Skin epidermis (tissue), 12 donors: ENCODE results near the gene MBD3L5.
"Not testable (repeated sequence)": the region's sequence is repeated elsewhere in the genome, so short reads cannot be mapped to it uniquely, and the experiment has no call there.

Experiments used
- H3K27ac ChIP-seq, 21 experiments: fragments of 200-600 bp; sonication (generic) in 11 of 21; one replicate each; pipeline ENCODE4 v1.5.0; 2020; ENCODE audit warnings: mild to moderate bottlenecking in 3 of 21, inconsistent platforms in 2 of 21, moderate library complexity in 2 of 21
- H3K4me3 ChIP-seq, 7 experiments: fragments of 200-600 bp; sonication (generic) in 2 of 7; one replicate each; pipeline ENCODE4 v1.5.0; 2020; ENCODE audit warnings: inconsistent platforms in 2 of 7, mild to moderate bottlenecking in 2 of 7, moderate library complexity in 1 of 7

Gene MBD3L5

DNA sequence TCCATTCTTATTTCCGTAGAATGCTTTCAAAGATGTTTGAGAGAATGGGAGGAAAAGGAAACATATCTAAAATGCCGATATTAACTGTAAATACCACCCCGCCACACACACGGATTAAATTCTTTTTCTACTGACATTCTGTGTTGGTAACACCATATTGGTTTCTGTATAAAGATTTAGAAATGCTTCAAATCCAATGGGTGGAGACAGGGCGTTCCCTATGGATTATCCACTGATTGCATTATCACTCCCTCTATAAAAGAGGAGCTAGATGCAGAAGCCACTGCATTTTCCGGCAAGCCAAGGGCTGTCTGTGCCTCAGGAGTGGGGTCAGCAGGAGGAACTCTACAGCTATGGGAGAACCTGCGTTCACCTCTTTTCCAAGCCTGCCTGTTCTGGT, 18.6 kb downstream of the MBD3L5 start, which contains the start of gene MBD3L2:
Gene MBD3L2 (plus strand): TSS at position 301 of the 400 bp plus-strand sequence. CDS start 53 bp downstream, at position 354.
- H3K27ac ChIP-seq, H3K4me3 ChIP-seq: not testable (repeated sequence)

DNA sequence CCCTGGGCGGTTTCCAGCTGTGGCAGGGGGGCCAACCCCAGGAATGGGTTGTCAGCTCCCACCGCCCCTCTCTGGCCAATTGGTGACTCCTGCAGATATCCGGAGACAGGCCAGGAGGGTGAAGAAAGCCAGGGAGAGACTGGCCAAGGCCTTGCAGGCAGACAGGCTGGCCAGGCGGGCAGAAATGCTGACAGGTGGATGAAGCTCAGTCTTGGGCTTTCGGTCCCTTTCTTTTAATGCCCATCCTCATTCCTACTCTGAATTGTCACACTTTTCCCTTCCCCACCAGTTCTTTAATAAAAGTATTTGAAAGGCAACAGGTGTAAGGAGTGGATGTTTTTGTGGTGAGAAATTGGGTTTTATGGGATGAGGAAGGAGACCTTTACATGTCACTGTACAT, 21.0 kb downstream of the MBD3L5 start:
- H3K27ac ChIP-seq, H3K4me3 ChIP-seq: not testable (repeated sequence)

DNA sequence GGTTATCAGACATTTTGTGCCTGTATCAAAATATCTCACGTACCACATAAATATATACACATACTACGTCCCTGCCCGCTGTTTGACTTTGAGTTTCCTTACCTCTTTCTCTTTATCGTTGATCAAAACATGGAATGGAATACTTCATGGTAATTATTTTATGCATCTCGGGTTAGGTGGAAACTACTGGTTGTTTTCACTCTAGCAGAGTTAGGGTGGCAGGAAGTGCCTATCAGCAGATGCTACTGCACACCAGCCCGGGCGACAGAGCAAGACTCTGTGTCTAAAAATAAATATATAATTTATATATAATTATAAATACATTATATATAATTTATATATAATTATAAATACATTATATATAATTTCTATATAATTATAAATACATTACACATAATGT, 22.5 kb downstream of the MBD3L5 start:
- H3K27ac ChIP-seq, H3K4me3 ChIP-seq: not testable (repeated sequence)

DNA sequence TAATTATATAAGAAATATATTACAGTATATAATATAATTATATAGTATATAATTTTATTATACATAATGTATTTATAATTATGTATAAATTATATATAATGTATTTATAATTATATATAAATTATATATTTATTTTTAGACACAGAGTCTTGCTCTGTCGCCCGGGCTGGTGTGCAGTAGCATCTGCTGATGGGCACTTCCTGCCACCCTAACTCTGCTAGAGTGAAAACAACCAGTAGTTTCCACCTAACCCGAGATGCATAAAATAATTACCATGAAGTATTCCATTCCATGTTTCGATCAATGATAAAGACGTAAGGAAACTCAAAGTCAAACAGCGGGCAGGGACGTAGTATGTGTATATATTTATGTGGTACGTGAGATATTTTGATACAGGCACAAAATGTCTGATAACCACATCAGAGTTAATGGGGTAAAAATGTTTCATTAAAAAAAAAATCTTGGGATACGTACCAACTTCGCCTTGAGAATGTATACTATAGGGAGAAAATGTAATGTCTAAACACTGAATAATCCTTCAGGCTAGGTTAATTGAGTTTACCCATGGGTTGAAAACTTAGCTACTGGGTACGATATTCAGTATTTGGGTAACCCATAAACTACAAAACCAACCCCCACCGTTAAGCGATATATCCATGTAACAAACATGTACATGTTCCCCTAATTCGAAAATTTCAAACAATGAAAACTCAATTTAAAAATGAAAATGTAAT, 24.4 kb downstream of the MBD3L5 start:
- not testable (repeated sequence) for H3K27ac ChIP-seq

DNA sequence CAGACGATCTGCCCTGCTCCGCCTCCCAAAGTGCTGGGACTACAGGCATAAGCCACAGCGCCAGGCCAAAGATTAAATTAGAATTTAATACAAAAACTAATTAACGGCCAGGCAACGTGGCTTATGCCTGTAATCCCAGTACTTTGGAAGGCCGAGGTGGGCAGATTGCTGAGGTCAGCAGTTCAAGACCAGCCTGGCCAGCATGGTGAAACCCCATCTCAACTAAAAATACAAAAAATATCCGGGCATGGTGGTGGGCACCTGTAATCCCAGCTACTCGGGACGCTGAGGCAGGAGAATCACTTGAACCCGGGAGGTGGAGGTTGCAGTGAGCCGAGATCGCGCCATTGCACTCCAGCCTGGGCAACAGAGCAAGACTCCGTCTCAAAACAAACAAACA, 25.3 kb downstream of the MBD3L5 start:
- not testable (repeated sequence) for H3K4me3 ChIP-seq, H3K27ac ChIP-seq

More for the DNA sequence above, 24.4 kb downstream of the MBD3L5 start:
- H3K4me3 ChIP-seq, result not testable (repeated sequence)

DNA sequence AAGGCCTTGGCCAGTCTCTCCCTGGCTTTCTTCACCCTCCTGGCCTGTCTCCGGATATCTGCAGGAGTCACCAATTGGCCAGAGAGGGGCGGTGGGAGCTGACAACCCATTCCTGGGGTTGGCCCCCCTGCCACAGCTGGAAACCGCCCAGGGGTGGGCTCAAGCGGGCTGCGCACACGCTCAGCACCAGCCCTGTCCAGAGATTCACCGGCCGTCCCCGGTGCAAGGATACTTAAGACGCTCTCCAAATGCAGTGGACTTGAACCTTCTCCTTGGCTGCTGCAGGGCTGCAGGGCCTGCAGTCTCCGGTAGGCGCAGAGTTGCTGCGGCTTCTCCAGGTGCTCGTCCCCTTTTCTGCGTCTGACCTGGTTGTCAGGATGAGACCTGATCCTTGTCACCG, 26.0 kb downstream of the MBD3L5 start:
- H3K4me3 ChIP-seq, H3K27ac ChIP-seq: not testable (repeated sequence)

DNA sequence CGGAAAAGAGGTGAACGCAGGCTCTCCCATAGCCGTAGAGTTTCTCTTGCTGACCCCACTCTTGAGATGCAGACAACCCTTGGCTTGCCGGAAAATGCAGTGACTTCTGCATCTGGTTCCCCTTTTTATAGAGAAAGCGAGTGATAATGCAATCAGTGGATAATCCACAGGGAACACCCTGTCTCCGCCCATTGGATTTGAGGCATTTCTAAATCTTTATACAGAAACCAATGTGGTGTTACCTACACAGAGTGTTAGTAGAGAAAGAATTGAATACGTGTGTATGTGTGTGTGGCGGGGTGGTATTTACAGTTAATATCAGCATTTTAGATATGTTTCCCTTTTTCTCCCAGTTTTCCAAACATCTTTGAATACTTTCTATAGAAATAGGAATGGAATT, 28.2 kb downstream of the MBD3L5 start, which contains the start of gene MBD3L3:
Gene MBD3L3 (minus strand): TSS at position 101 of the 400 bp plus-strand sequence. CDS start 71 bp downstream, at position 30.
- H3K27ac ChIP-seq, H3K4me3 ChIP-seq: not testable (repeated sequence)

DNA sequence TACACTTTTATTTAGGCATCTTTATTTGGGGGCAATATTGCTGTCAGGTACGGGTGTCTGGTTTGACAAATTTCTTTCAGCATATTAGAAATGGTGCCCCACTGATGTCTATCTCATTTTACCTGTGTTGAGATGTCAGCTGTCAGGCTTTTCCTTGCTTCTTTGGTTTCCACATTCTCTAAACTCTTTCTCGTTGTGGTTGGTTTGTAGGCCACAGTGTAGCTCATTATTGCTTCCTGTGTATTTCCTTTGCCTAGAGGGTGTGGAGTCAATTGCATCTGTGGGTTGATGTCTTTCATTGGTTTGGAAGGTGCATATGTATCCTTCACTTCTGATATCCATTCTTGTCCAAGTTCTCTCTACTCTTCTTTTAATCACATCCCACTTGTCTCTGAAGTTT, 29.6 kb downstream of the MBD3L5 start:
- not testable (repeated sequence) for H3K4me3 ChIP-seq, H3K27ac ChIP-seq

DNA sequence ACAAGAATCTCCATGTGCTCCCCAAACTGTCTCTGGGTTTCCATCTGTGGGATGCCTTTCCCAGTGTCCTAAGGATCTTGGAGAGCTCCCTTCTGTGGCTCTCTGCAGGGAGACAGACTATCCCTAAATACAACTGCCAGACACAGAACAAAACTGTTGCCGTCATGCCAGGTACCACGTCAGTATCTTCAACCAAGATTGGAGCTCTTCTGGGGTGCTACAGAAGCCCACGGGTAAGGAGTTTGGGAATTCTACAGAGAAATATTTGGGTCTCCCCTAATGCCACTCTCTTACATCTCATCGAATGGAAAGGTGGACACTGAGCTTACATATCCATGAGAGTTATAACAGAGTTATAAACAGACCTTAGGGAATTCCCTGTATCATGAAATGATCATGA, 33.0 kb downstream of the MBD3L5 start:
- Histone ChIP-seq H3K4me3 (no peak overlapping the region), H3K27ac (no peak overlapping the region)

DNA sequence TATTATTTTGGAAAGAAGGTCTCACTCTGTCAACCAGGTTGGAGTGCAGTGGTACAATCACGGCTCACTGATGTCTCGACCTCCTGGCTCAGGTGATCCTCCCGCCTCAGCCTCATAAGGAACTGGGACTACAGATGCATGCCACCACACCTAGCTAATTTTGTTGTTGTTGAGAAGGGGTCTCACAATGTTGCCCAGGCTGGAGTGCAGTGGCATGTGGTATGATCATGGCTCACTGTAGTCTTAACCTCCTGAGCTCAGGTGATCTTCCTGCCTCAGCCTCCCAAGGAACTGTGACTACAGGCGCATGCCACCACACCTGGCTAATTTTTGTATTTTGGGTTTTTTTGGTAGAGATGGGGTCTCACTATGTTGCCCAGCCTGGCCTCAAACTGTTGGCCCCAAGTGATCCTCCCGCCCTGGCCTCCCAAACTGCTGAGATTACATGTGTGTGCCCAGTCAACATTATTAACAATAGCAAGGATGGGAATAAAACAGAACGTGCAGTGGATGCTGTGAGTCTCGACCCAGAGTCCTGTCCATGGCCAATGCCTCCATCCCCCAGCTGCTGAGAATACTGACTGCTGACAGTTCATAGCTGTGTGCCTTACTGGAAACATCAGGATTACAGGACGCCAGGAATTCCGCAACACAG, 33.5 kb downstream of the MBD3L5 start:
- H3K27ac ChIP-seq, result no peak overlapping the region
- no peak overlapping the region for H3K4me3 ChIP-seq

DNA sequence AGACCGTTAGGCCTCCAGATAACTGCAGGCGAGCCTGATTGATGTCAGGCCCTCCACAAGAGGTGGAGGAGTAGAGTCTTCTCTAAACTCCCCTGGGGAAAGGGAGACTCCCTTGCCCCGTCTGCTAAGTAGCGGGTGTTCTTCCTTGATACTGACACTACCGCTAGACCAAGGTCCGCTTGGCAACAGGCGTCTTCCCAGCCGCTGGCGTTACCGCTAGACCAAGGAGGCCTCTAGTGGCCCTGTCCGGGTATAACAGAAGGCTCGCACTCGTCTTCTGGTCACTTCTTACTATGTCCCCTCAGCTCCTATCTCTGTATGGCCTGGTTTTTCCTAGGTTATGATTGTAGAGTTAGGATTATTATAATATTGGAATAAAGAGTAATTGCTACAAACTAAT, 36.7 kb downstream of the MBD3L5 start:
- not testable (repeated sequence) for H3K4me3 ChIP-seq, H3K27ac ChIP-seq

DNA sequence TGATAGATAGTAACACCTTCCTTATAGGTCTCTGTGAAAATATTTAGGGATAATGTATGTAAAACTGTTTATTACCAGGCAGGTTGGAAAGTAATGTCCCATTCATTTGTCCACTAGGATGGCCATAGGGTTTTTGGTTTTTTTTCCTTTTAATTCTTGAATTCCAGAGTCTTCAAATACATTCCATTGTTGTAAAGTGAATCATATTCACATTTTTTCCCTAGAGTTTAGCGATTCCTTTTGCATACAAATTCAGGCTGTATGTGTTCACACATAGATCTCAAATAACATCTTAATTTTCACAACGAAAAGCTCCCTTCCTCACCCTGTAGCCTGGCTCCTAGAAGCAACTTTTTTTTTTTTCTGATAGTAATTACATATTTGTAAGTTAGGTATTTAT, 37.3 kb downstream of the MBD3L5 start:
- Histone ChIP-seq H3K27ac (no peak overlapping the region), H3K4me3 (no peak overlapping the region)

DNA sequence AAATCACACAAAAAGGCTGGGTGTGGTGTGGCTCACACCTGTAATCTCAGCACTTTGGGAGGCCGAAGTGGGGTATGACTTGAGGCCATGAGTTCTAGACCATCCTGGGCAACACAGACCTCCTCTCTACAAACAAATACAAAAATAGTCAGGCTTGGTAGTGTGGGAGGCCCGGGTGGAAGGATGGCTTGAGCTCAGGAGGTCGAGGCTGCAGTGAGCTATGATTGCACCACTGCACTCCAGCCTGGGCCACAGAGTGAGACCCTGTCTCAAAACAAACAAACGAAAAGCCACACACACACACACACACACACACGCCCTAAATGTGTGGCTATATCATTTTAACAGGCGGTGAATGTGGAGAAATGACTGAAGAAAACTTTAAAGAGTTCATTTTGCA, 38.2 kb downstream of the MBD3L5 start:
- Histone ChIP-seq H3K27ac (peak overlapping the region in 6 of 21 experiments; percentile 12 to 94 (median 89)), H3K4me3 (no peak overlapping the region)

DNA sequence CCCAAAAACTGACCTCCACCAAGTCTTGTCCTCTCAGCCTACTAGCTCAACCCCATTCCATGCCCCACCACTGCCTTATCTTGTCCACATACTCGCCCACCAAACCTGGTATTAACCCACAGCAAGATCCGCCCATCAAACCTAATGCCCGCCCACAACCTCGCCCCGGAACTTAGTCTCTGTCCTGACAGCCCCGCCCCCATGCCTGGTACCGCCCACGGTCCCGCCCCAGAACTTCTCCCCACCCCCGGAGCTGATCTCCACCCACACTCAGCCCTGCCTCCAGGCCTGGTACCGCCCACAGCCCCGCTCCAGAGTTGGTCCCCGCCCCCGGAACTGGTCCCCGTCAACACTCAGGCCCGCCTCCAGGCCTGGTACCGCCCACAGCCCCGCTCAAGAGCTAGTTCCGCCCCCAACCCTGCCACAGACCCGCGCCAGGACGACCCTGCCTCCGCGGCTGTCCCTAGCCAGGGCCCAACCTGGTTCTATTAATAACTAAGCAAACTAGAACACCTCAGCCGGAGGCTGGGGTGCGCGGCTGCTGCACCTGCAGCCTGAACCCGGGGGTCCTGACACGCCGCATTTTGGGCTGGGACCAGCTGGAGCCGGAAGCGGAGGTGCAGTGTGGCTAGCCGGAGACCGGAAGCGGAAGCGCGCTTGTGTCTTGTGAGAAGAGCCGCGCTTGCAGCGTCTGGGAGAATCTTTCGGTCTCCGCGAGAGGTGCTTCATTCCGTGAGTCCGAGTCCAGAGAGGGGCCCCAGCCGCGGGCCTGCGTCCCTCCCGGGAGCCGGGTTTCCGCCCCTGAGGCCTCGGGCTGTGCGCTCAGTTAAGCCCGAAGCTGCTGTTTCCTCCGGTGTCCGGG, 38.9 kb downstream of the MBD3L5 start, which contains the start of gene ZNF557:
Gene ZNF557 (plus strand): TSS at position 662 of the 862 bp plus-strand sequence. CDS start 5,372 bp downstream, outside the sequence.
- Histone ChIP-seq H3K27ac (peak within 1 kb of the TSS; percentile 27 to 94 (median 88)), H3K4me3 (peak within 1 kb of the TSS; percentile 69 to 99 (median 88))

DNA sequence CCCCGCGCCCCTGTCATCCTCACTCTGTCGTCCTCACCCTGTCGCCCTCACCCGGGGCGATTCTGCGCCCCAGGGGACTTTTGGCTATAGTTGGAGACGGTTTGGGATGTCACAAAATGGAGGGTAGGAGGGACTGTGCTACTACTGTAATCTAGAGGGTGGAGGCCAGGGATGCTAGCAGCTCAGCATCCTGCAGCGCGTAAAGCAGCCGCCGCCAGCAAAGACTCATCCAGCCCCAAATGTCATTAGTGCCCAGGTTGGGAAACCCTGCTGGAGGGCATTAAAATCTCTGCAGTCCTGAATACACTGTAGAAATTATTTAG, 39.5 kb downstream of the MBD3L5 start:
- Histone ChIP-seq H3K27ac (peak overlapping the region; percentile 27 to 94 (median 88)), H3K4me3 (peak overlapping the region; percentile 69 to 99 (median 88))

DNA sequence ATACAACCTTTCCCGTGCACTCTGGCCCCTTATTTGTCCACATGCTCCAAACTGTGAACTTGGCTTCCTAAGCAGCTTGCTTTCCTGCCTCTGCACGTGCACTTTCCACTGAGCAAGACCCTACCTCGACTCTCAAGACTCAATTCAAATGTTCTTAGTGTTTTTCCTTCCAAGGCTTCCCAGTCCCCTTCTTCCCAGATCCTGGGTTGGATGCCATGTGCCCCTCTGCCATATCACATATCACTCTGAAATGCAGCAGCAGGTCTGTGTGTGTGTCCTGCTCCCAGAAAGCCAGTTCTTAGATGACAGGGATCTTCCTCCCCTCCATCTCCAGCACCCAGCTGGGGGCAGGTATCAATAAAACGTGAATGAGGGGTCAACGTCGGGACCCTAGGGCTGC, 42.2 kb downstream of the MBD3L5 start:
- Histone ChIP-seq H3K27ac (no peak overlapping the region), H3K4me3 (no peak overlapping the region)

DNA sequence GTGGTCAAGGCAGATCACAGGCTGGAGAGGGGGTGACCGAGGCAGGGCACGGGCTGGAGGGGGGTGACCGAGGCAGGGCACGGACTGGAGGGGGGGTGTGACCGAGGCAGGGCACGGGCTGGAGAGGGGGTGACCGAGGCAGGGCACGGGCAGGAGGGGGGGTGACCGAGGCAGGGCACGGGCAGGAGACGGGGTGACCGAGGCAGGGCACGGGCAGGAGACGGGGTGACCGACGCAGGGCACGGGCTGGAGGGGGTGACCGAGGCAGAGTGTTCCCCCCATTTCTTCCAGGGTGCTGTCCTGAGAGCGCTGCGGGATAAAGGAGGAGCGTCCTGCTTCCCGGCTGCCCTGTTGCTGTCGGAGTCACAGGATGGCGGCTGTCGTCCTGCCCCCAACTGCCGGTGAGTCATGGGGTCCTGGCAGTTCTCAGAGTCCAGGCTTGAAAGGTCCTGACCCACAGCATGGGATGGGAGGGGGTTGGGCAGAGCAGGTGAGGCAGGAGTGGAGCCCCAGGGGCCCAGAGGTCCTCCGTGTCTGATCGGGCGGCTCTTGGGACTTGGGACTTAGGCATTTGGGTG, 44.4 kb downstream of the MBD3L5 start:
- Histone ChIP-seq H3K27ac (no peak overlapping the region), H3K4me3 (no peak overlapping the region)

DNA sequence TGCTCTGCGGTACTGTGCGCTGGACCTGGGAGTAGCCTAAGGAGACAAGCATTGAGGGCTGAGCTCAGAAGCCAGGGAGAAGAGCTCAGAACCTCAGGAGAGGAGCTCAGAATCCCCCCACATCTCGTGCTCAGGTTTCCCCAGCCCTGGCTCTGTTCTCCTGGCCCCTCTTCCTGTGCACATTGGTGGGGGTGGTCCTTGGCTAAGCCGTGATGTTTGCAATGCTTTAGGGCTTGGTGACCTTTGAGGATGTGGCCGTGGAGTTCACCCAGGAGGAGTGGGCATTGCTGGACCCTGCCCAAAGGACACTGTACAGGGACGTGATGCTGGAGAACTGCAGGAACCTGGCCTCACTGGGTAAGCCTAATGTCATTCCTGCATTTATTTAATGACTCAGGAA, 45.8 kb downstream of the MBD3L5 start:
- Histone ChIP-seq H3K4me3 (no peak overlapping the region), H3K27ac (no peak overlapping the region)

DNA sequence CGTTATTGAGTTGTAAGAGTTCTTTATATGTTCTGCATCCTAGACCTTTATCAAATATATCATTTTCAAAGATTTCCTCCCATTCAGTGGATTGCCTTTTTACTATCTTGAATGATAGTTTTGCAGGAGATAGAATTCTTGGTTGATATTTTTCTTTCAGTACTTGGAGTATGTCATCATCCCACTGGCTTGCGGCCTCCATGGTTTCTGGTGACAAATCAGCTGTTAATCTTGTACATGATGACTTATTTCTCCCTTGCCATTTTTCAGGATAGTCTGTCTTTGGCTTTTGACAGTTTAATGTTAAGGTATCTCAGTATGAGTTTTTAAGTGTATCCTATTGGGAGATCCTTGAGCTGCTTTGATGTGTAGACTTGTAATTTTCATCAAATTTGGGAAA, 47.6 kb downstream of the MBD3L5 start:
- Histone ChIP-seq H3K27ac (no peak overlapping the region), H3K4me3 (no peak overlapping the region)
